ENCODE measurements around the gene FMN1. TPM values are rescaled to one million over a fixed set of nuclear protein-coding genes. Genes with fewer than 3 reads are reported as not detected.

FMN1 gene
- total RNA-seq, 4 donors from 2014 or later = 12.6 to 52.2 (median 20.1) TPM

DNA sequence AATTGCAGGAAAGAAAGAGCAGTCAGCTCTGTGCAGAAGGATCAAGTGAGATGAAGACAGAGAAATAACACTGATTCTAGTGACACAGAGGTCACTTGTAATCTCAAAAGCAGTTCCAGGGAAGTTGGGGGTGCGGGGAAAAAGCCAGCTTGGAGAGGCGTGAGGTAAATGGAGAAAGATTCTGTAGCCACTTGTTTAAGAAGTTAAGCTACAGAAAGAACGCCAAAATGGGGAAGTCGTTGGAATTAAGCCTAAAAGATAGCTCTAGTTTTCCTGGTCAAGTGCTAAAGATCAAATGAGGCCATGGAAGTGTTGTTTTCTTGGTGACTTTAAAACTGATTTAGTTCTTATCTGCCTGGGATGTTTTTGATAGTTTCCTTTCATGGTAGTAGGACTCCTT lies 324.7 kb downstream of the FMN1 start:
- no peak for DNase-seq (ENCODE audit: low spot score in 2 of 2)
- no peak overlapping the region for H3K4me3 ChIP-seq (ENCODE audit: low read depth, poor library complexity, severe bottlenecking)
- 88 to 90% methylated on average over 4 of the region's 4 CpGs for WGBS, 2 donors
- no peak for TF ChIP-seq POLR2A (IDR thresholded peaks at IDR 0.05)
- TF ChIP-seq, protein P1, sequence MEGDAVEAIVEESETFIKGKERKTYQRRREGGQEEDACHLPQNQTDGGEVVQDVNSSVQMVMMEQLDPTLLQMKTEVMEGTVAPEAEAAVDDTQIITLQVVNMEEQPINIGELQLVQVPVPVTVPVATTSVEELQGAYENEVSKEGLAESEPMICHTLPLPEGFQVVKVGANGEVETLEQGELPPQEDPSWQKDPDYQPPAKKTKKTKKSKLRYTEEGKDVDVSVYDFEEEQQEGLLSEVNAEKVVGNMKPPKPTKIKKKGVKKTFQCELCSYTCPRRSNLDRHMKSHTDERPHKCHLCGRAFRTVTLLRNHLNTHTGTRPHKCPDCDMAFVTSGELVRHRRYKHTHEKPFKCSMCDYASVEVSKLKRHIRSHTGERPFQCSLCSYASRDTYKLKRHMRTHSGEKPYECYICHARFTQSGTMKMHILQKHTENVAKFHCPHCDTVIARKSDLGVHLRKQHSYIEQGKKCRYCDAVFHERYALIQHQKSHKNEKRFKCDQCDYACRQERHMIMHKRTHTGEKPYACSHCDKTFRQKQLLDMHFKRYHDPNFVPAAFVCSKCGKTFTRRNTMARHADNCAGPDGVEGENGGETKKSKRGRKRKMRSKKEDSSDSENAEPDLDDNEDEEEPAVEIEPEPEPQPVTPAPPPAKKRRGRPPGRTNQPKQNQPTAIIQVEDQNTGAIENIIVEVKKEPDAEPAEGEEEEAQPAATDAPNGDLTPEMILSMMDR (IDR thresholded peaks at IDR 0.05) = no peak
- intact Hi-C loops (cut with DNase I; ENCODE audit: low total_unique reads) = no loop called here

DNA sequence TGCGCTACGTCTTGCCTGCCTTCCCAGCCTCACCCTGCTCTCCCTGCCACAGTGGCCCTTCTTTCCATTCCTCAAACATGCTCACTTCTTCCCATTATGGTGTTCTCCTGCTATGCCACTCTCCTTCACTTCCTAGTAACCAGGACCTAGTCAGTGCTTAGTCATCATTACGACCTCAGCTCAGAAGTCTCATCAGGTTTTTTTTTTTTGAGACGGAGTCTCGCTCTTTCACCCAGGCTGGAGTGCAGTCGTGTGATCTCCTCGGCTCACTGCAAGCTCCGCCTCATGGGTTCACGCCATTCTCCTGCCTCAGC lies 327.2 kb downstream of the FMN1 start:
- TF ChIP-seq, protein P1 (IDR thresholded peaks at IDR 0.05) = no peak
- TF ChIP-seq POLR2A (IDR thresholded peaks at IDR 0.05) = no peak
- 79 to 81% methylated on average over 9 of the region's 9 CpGs for WGBS, 2 donors
- DNase-seq (ENCODE audit: low spot score in 2 of 2) = no peak
- no peak overlapping the region for H3K4me3 ChIP-seq (ENCODE audit: low read depth, poor library complexity, severe bottlenecking)
- intact Hi-C loops (cut with DNase I; ENCODE audit: low total_unique reads) = no loop called here

DNA sequence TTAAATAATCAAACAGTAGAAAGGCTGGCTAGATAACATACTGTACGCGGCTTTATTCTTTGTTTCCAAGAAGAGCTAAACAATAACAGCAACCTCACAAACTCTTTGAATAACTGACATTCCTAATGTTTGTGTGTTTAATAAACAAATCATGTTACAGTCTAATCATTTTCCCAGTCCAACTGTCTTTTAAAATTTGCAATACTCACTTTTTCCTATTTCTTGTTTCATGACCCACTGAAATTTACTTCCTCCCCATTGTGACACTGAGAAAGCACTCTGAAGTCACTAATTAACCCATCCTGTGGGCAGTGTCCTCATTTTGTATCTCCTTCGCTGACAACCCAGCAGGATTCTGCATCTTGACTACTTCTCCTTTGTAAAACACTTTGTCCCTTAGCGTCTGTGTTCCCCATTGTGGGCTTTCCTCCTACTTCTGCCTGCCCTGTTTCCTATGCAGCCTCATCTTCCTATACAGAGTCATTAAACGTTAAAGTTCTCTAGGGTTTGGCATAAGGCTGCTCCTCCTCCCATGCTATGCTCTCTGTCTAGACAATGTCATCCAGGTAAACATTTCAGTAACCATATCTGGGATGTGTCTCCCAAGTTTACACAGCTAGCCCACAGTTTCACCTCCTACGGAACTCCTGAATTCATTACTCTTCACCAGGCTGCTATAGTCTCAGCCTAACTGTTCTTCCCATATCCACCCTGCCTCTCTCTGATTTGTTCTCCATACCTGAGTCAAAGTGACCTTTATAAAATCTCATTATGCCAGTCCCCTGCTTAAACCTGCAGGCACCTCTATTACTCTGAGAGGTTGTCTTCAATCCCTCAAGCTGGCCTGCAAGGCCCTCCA lies 327.8 kb downstream of the FMN1 start:
- TF ChIP-seq POLR2A (IDR thresholded peaks at IDR 0.05) = no peak
- TF ChIP-seq, protein P1 (IDR thresholded peaks at IDR 0.05) = no peak
- 66 to 70% methylated on average over 6 of the region's 6 CpGs for WGBS, 2 donors
- intact Hi-C loops (cut with DNase I; ENCODE audit: low total_unique reads) = no loop called here
- DNase-seq (ENCODE audit: low spot score in 2 of 2) = no peak
- no peak overlapping the region for H3K4me3 ChIP-seq (ENCODE audit: low read depth, poor library complexity, severe bottlenecking)

DNA sequence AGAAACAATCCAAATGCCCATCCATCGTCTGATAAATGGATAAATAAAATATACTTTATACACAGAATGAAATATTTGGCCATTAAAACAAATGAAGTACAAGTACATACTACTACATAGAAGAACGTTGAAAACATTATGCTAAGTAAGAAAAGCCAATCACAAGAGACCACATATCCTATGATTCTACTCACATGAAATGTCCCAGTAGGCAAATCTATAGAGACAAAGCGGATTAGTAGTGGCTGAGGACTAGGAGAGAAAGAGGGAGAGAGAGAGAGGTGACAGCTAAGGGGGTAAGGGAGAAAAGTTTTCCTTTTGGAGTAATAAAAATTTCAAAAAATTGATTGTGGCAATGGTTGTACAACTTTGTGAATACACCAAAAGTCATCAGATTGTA lies 329.7 kb downstream of the FMN1 start:
- TF ChIP-seq, protein P1 (IDR thresholded peaks at IDR 0.05) = no peak
- no peak for TF ChIP-seq POLR2A (IDR thresholded peaks at IDR 0.05)
- no peak overlapping the region for H3K4me3 ChIP-seq (ENCODE audit: low read depth, poor library complexity, severe bottlenecking)
- no peak for DNase-seq (ENCODE audit: low spot score in 2 of 2)
- whole genome bisulfite sequencing, 2 donors = 82 to 87% methylated on average over 3 of the region's 3 CpGs
- intact Hi-C loops (cut with DNase I; ENCODE audit: low total_unique reads) = no loop called here

DNA sequence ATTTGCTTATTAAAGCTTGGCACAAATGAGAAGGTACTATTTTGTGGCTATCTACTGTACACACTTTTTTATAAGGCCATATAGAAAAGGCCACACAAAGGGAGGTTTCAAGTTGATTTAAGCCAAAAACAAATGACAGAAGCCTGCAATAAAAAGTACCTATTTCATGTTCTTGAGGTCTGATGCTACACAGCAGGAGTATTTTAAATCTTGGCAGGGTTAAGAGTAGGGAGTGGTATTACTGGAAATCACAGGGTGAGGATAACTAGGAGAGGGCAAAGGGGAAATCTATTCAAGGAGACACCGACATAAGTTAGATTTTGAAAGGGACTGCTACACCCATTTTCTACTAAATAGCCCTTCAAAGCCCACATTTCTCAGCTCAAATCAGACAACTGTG lies 330.5 kb downstream of the FMN1 start:
- TF ChIP-seq POLR2A (IDR thresholded peaks at IDR 0.05) = no peak
- WGBS, 2 donors = 60 to 68% methylated on average over 1 of the region's 1 CpG
- H3K4me3 ChIP-seq (ENCODE audit: low read depth, poor library complexity, severe bottlenecking) = no peak overlapping the region
- intact Hi-C loops (cut with DNase I; ENCODE audit: low total_unique reads) = no loop called here
- DNase-seq (ENCODE audit: low spot score in 2 of 2) = no peak

DNA sequence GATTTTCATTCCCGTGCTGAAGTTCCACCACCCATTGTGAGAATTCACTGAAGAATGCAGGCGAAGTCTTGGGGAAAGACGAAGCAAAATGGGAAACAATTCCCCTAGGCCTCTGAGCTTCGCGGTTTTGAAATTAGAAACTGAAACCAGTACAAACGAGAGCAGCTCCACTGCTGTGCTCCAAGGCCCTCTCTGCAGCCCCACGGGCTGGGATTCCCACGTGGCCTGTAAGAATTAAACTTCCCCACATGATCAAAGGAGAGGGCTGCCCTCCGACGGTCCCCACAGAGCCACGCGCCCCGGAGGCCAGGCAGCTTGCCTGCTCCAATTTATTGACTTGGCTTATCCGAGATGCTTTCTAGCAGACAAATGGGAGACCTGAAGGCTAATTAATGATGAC lies 332.8 kb downstream of the FMN1 start:
- no peak for DNase-seq (ENCODE audit: low spot score in 2 of 2)
- WGBS, 2 donors = 14 to 24% methylated on average over 14 of the region's 14 CpGs
- no peak for TF ChIP-seq POLR2A (IDR thresholded peaks at IDR 0.05)
- TF ChIP-seq, protein P1 (IDR thresholded peaks at IDR 0.05) = no peak
- no peak overlapping the region for H3K4me3 ChIP-seq (ENCODE audit: low read depth, poor library complexity, severe bottlenecking)
- intact Hi-C loops (cut with DNase I; ENCODE audit: low total_unique reads) = no loop called here
